GM23248 (cell line): ENCODE data around the gene ADRM1. TPM values are rescaled to one million over a fixed set of nuclear protein-coding genes. Genes with fewer than 3 reads are reported as not detected.

ENCODE experiments used
- DNase-seq: peaks from one replicate; pipeline ENCODE4 v3.0.0-alpha.2; 2015
- H2AFZ ChIP-seq: fragments of 200-600 bp; sonication (generic); 2 replicates; pipeline ENCODE4 v1.6.1; 2016; ENCODE audit warnings: antibody characterized with exemption
- H3F3A ChIP-seq: fragments of 200-600 bp; sonication (generic); 2 replicates; pipeline ENCODE4 v1.6.1; 2016; ENCODE audit warnings: mild to moderate bottlenecking, antibody characterized with exemption, mixed run types; ENCODE audit not compliant: insufficient read depth
- H3K27ac ChIP-seq: fragments of 200-600 bp; sonication (generic); 2 replicates; pipeline ENCODE4 v1.5.1; 2016; ENCODE audit warnings: mild to moderate bottlenecking
- H3K27me3 ChIP-seq: fragments of 200-600 bp; sonication (generic); replicated peaks from 2 replicates; pipeline ENCODE4 v1.6.1; 2016; ENCODE audit warnings: mild to moderate bottlenecking; ENCODE audit not compliant: insufficient read depth
- H3K36me3 ChIP-seq: fragments of 200-600 bp; sonication (generic); 2 replicates; pipeline ENCODE4 v1.6.1; 2016; ENCODE audit warnings: low read depth, mild to moderate bottlenecking
- H3K4me1 ChIP-seq: fragments of 200-600 bp; sonication (generic); 2 replicates; pipeline ENCODE4 v1.6.1; 2016; ENCODE audit warnings: mild to moderate bottlenecking; ENCODE audit not compliant: insufficient read depth
- H3K4me2 ChIP-seq: fragments of 200-600 bp; sonication (generic); one replicate; pipeline ENCODE4 v1.6.1; 2016; ENCODE audit warnings: mild to moderate bottlenecking; ENCODE audit not compliant: unreplicated experiment
- H3K4me3 ChIP-seq: fragments of 200-600 bp; sonication (generic); 2 replicates; pipeline ENCODE4 v1.5.1; 2016; ENCODE audit warnings: mild to moderate bottlenecking
- H3K79me2 ChIP-seq: fragments of 200-600 bp; sonication (generic); 2 replicates; pipeline ENCODE4 v1.6.1; 2016; ENCODE audit warnings: mild to moderate bottlenecking; ENCODE audit not compliant: insufficient read depth
- H3K9ac ChIP-seq: fragments of 200-600 bp; sonication (generic); 2 replicates; pipeline ENCODE4 v1.6.1; 2016; ENCODE audit warnings: mild to moderate bottlenecking
- H3K9me2 ChIP-seq: fragments of 200-600 bp; sonication (generic); 2 replicates; pipeline ENCODE4 v1.6.1; 2016; ENCODE audit warnings: mixed run types, mild to moderate bottlenecking, moderate library complexity; ENCODE audit not compliant: insufficient read depth
- H3K9me3 ChIP-seq: fragments of 200-600 bp; sonication (generic); one replicate; pipeline ENCODE4 v1.6.1; 2017; ENCODE audit warnings: low read depth
- H4K20me1 ChIP-seq: fragments of 200-600 bp; sonication (generic); 2 replicates; pipeline ENCODE4 v1.6.0; 2016; ENCODE audit not compliant: insufficient read depth
- EZH2 ChIP-seq: fragments of 200-600 bp; sonication (generic); IDR thresholded peaks from 2 replicates; pipeline ENCODE4 v1.6.1; 2018; ENCODE audit warnings: antibody characterized with exemption, mild to moderate bottlenecking; ENCODE audit not compliant: insufficient read depth, poor library complexity, severe bottlenecking
- EZH2phosphoT487 ChIP-seq: fragments of 200-600 bp; sonication (generic); IDR thresholded peaks from 2 replicates; pipeline ENCODE4 v1.6.1; 2018; ENCODE audit warnings: antibody characterized with exemption, moderate library complexity, mild to moderate bottlenecking, low read depth; ENCODE audit not compliant: insufficient read depth
- WGBS, 2 experiments: methylation state at CpG; one replicate each; pipeline ENCODE4 v1.1.6; 2015 to 2017; ENCODE audit warnings: low lambda C conversion rate in 2 of 2, low coverage in 1 of 2; ENCODE audit errors: missing lambda C conversion rate in 2 of 2; 5-methylcytosine and 5-hydroxymethylcytosine counted together
- in situ Hi-C: fragments of 300-500 bp; cut with MboI; formaldehyde crosslinking; loops from 2 replicates; pipeline ENCODE4 v1.15.0; 2020
- polyA plus RNA-seq: library from polyadenylated mRNA; unstranded; fragments of >200 nt; fragmentation: Nextera tagmentation; extraction: Ambion mirVana; gene quantifications from 2 replicates; pipeline ENCODE4 v1.2.1, GENCODE V29; 2016
- total RNA-seq: library from RNA; depleted of rRNA; stranded (reverse); fragments of >200 nt; shearing (Covaris generic); gene quantifications from 2 replicates; pipeline ENCODE4 v1.2.3, GENCODE V29; 2014

The ADRM1 gene
- total and polyA plus RNA-seq, 2 experiments from 2014 or later, result 138 to 162 TPM

DNA sequence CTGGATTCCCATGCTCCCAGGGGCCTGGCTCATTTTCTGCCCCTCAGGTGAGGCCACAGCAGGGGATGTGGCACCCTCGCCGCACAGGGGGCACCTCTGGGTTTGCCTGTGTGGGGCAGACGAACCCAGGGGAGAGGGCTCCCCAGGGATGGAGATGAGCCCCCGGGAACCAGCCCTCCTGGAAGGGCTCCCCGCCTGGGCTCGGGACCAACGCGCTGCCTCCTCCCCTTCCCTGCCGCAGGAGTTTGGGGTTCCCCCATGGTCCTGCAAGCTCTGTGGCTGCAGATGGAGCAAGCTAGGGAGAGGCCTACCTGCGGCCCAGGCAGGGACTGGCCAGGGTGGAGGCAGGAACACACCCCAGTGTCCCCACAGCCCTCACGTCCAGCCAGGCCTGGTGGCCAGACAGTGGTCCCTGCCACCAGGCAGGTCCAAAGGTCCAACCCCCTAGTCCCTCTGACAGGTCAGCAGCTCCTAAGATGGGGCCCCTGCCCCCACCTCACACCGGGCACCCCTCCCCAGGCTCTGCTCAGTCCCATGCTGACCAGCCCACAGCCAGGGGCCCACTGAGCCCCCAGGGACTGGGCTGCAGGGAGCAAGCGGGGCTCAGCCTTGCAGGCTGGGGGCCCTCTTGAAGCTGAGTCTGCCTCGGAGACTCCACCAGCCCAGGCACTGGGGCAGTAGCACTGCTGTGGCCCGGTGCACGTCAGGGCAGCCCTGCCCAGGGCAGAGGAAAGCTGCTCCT, 50.7 kb downstream of the ADRM1 start:
- Histone ChIP-seq H3K9ac (no peak overlapping the region), H3K27ac (no peak overlapping the region), H3K9me2 (no peaks in the 10 kb centered on the region), H2AFZ (no peak overlapping the region), H3K36me3 (no peaks in the 10 kb centered on the region), H3K4me1 (peaks cover 28% of the 10 kb centered on the region), H3K27me3 (no peaks in the 10 kb centered on the region), H3K4me2 (no peak overlapping the region), H3K4me3 (no peak overlapping the region), H3K9me3 (no peaks in the 10 kb centered on the region), H3K79me2 (no peaks in the 10 kb centered on the region), H3F3A (no peaks in the 10 kb centered on the region), H4K20me1 (no peaks in the 10 kb centered on the region)
- TF ChIP-seq EZH2, result no peak
- TF ChIP-seq EZH2phosphoT487, result no peak
- in situ Hi-C loops, result no loop called here
- WGBS, 2 experiments, result 78 to 82% methylated on average over 10 to 16 of the region's 16 CpGs
- no peak for DNase-seq

GRCh38 chr20:62354031-62354808, 51.4 kb downstream of the ADRM1 start:
- Histone ChIP-seq H3K9me3 (no peaks in the 10 kb centered on the region), H3K27ac (no peak overlapping the region), H3K36me3 (no peaks in the 10 kb centered on the region), H3K4me3 (no peak overlapping the region), H2AFZ (no peak overlapping the region), H3F3A (no peaks in the 10 kb centered on the region), H3K9ac (no peak overlapping the region), H3K4me2 (no peak overlapping the region), H3K9me2 (no peaks in the 10 kb centered on the region), H3K79me2 (no peaks in the 10 kb centered on the region), H3K27me3 (no peaks in the 10 kb centered on the region), H3K4me1 (peaks cover 28% of the 10 kb centered on the region), H4K20me1 (no peaks in the 10 kb centered on the region)
- no peak for TF ChIP-seq EZH2phosphoT487
- no peak for TF ChIP-seq EZH2
- WGBS, 2 experiments, result 52 to 65% methylated on average over 10 to 14 of the region's 14 CpGs
- in situ Hi-C loops, result no loop called here
- no peak for DNase-seq

- Histone ChIP-seq H3K4me3 (no peak overlapping the region), H3F3A (no peaks in the 10 kb centered on the region), H3K27me3 (no peaks in the 10 kb centered on the region), H3K79me2 (no peaks in the 10 kb centered on the region), H3K9me2 (no peaks in the 10 kb centered on the region), H3K9ac (no peak overlapping the region), H3K36me3 (no peaks in the 10 kb centered on the region), H4K20me1 (no peaks in the 10 kb centered on the region), H2AFZ (no peak overlapping the region), H3K9me3 (no peaks in the 10 kb centered on the region), H3K4me1 (peaks cover 33% of the 10 kb centered on the region), H3K27ac (no peak overlapping the region), H3K4me2 (no peak overlapping the region)
- DNase-seq, result no peak
- no peak for TF ChIP-seq EZH2
- in situ Hi-C loops, result no loop called here
- WGBS, 2 experiments, result 52 to 58% methylated on average over 15 to 16 of the region's 16 CpGs
These were observed 52.1 kb downstream of the ADRM1 start for GRCh38 chr20:62354811-62355341.

DNA sequence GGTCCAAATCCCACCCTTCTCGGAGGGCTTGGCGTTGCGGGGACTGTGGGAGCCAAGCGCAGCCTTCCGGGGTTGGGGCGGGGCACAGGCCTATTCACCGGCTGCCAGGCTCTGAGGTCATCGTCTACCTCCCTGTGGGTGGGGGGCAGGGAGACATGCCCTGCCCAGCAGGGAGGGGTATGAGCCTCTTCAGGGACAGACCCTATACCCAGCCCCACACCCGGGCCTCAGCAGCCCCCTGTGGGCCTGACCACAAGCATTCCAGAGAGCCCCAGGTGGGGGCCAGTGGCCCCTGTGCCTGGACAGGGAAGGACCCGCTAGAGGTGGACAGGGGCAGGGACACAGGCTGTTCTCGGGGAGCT, 52.7 kb downstream of the ADRM1 start:
- Histone ChIP-seq H3K9me3 (no peaks in the 10 kb centered on the region), H4K20me1 (no peaks in the 10 kb centered on the region), H3K79me2 (no peaks in the 10 kb centered on the region), H3K9ac (no peak overlapping the region), H3K27me3 (no peaks in the 10 kb centered on the region), H3K36me3 (no peaks in the 10 kb centered on the region), H3F3A (no peaks in the 10 kb centered on the region), H3K4me2 (no peak overlapping the region), H2AFZ (peak overlapping the region; percentile 13; the same call in 1 of the 2 replicates), H3K9me2 (no peaks in the 10 kb centered on the region), H3K4me1 (peaks cover 33% of the 10 kb centered on the region), H3K4me3 (no peak overlapping the region), H3K27ac (no peak overlapping the region)
- in situ Hi-C loops, result no loop called here
- 8 to 17% methylated on average over 7 to 11 of the region's 11 CpGs for WGBS, 2 experiments
- DNase-seq, result peak; percentile 71
- TF ChIP-seq EZH2phosphoT487 (no peak), EZH2 (no peak)
